HG03571 (cell line): ENCODE results near the gene SRGAP1.

Experiments used
- ATAC-seq: cut with Tn5 transposase; IDR thresholded peaks from one replicate; pipeline ENCODE4 v1.9.1; 2021; ENCODE audit not compliant: unreplicated experiment

SRGAP1 gene

GRCh38 chr12:63905544-63905943 is 61.0 kb downstream of the SRGAP1 start:
- no peak for ATAC-seq

- no peak for ATAC-seq
Measured at GRCh38 chr12:63906876-63907275, 62.4 kb downstream of the SRGAP1 start.

GRCh38 chr12:63907561-63907960 is 63.1 kb downstream of the SRGAP1 start:
- ATAC-seq = no peak

GRCh38 chr12:63909746-63910145 is 65.2 kb downstream of the SRGAP1 start:
- ATAC-seq = no peak

- ATAC-seq = no peak
Measured at GRCh38 chr12:63911341-63911740, 66.8 kb downstream of the SRGAP1 start.

GRCh38 chr12:63912651-63913050 is 68.2 kb downstream of the SRGAP1 start:
- no peak for ATAC-seq

GRCh38 chr12:63913929-63914328 is 69.4 kb downstream of the SRGAP1 start:
- no peak for ATAC-seq

- no peak for ATAC-seq
Measured at GRCh38 chr12:63915105-63915800, 70.8 kb downstream of the SRGAP1 start.

GRCh38 chr12:63916561-63917476 is 72.3 kb downstream of the SRGAP1 start:
- no peak for ATAC-seq

- no peak for ATAC-seq
Measured at GRCh38 chr12:63917477-63917862, 73.0 kb downstream of the SRGAP1 start.

GRCh38 chr12:63917864-63918799 is 73.6 kb downstream of the SRGAP1 start:
- peak; percentile 75 for ATAC-seq

GRCh38 chr12:63918800-63919300 is 74.3 kb downstream of the SRGAP1 start:
- ATAC-seq = no peak

- ATAC-seq = no peak
Measured at GRCh38 chr12:63919756-63920155, 75.3 kb downstream of the SRGAP1 start.

- ATAC-seq = no peak
Measured at GRCh38 chr12:63921157-63921556, 76.7 kb downstream of the SRGAP1 start.

- ATAC-seq = no peak
Measured at GRCh38 chr12:63922474-63922873, 78.0 kb downstream of the SRGAP1 start.

- ATAC-seq = no peak
Measured at GRCh38 chr12:63924781-63925180, 80.3 kb downstream of the SRGAP1 start.

- ATAC-seq = no peak
Measured at GRCh38 chr12:63927511-63927910, 83.0 kb downstream of the SRGAP1 start.

- ATAC-seq = no peak
Measured at GRCh38 chr12:63928305-63928704, 83.8 kb downstream of the SRGAP1 start.

GRCh38 chr12:63929426-63929825 is 84.9 kb downstream of the SRGAP1 start:
- ATAC-seq = no peak

GRCh38 chr12:63930971-63931370 is 86.5 kb downstream of the SRGAP1 start:
- ATAC-seq = no peak

- no peak for ATAC-seq
Measured at GRCh38 chr12:63931703-63932102, 87.2 kb downstream of the SRGAP1 start.
